Right renal pelvis (tissue), 4 donors: ENCODE data around the gene CCDC188. TPM values are rescaled to one million over a fixed set of nuclear protein-coding genes. Genes with fewer than 3 reads are reported as not detected.

Source experiments
- DNase-seq, 4 donors: peaks; one replicate each; pipeline ENCODE4 v3.0.0-alpha.2; 2013; ENCODE audit warnings: low read depth in 4 of 4, low spot score in 3 of 4, missing footprints in 1 of 4
- polyA plus RNA-seq, 4 donors: library from polyadenylated mRNA; unstranded; fragments of 120-200 nt; gene quantifications; one replicate each; pipeline ENCODE4 v1.2.1, GENCODE V29; 2013; ENCODE audit not compliant: insufficient read length in 4 of 4

CCDC188 gene
- polyA plus RNA-seq, 4 donors, result 0.53 to 0.93 (median 0.76) TPM

DNA sequence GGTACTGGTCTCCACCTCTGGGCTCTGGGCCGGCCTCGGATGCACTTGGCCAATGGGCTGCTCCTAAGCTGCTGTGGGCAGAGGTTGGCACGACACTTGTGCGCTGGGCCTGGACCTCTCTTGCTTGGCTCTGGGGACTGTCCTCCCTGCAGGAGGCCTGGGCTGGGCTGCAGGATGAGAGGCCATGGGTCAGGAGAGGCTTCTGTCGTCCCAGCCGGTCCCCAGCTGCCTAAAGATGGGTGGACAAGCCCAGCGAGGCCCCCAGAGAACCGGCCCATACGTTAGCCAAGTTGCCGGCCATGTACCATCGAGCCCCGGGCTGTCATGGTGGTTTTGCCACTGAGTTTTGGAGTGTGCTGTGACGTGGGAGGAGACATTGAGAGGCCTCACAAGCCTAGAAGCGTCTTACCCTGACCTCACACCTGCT is 1.6 kb upstream of the CCDC188 start:
- DNase-seq, result no peak

DNA sequence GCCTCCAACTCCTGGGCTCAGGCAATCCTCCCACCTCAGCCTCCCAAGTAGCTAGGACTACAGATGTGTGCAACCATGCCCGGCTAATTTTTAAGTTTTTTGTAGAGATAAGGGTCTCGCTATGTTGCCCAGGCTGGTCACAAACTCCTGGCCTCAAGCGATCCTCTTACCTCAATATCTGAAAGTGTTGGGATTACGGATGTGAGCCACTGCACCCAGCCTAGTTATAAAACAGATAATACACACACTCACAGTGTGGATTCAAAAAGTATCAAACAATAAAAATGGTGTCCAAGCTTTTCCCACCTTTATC is 377 bp upstream of the CCDC188 start:
- no peak for DNase-seq

DNA sequence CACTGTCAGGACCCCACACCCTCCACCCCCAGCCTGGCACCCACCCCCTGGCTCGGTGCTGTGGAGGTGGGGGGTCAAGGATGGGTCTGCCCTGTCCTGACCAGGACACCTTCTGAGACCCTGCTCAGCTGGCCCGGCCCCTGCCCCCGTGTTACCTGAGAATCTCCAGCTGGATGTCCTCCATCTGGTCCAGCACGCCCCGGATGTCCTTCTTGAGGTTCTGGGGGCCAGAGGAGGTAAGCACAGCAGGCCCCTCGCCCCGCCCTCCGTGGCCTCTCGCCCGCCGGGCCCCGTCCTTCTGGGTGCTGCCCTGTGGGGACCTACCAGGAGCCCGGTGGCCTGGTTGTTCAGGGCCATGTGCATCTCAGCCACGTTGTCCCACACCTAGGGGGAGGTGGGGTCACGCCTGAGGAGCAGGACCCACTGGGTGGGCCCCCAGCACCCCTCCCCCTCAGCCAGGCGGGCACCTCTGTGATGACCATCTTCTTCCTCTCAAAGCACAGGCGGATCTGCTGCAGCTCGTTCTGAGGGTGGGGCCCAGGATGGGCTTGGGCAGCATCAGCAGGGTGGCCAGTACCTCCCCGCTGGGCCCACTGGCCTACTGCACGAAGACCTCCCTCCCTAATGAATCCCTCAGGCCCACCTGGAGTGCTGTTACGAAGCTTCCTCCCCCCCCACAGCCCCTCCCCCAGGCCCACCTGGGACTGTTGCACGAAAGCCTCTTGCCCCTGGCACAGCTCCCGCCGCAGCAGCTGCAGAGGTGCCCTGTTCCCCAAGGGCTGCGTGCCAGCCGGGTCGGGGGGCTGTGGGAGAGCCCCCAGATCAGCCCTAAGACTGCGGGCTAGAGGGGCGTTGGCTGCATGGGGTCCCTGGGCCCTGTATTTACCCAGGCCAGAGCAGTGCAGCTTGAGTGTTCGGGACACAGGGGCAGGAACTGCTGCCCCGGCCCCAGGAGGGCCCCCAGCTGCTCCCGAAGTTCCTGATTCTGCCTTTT is 1.3 kb downstream of the CCDC188 start:
- DNase-seq, result no peak

DNA sequence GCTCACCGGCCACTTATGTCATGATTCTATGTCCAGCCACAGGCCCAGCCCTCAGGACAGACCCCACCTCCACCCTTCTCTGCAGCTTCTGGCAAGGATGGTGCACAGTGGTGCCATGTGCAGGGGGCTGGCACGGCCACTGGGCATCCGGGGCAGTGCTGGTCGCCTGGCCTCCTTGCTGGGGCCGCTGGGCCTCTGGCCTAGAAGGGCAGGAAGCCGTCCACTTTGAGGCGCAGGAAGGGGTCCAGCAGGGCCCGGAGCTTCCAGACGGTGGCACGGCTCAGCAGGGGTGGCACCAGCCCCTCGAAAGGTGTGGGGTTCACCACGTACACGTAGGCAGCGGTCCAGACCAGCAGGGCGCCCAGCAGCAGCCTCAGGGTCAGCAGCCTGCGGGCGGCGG is 2.4 kb downstream of the CCDC188 start:
- DNase-seq, result no peak

DNA sequence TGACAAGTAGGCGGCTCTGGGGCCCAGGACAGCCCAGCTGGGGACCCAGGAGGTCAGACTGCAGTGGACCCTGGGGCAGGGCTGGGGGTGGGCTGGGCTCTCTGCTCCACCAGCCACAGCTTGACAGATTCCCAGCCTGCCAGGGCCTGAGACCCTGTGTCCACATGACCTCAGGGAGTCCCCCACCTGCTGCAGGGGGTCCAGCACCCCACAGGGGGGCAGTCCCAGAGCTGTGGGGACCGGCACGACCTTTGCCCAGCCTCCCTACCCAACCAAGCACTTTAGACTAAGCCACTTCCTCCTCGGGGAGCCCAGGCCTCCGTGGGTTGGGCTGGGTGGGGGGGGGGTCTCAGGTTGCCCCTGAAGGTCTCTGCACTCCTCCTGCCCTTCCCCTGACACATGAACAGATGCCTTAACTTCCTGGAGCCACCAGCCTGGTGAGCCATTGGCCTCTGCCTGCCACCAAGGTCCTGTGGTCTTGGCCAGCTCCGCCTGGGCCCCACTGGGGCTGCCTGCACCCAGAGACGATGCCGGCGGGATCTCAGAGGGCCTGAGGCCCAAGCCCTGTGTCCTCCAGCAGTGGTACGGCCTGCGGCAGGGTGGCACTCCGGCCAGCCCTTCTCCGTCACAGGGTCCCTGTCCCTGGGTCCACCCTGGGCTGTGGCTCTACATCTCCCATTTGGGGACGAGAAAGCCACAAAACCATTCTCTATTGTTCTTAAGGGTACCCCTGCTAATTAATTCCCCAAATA is 3.4 kb downstream of the CCDC188 start:
- DNase-seq, result no peak

DNA sequence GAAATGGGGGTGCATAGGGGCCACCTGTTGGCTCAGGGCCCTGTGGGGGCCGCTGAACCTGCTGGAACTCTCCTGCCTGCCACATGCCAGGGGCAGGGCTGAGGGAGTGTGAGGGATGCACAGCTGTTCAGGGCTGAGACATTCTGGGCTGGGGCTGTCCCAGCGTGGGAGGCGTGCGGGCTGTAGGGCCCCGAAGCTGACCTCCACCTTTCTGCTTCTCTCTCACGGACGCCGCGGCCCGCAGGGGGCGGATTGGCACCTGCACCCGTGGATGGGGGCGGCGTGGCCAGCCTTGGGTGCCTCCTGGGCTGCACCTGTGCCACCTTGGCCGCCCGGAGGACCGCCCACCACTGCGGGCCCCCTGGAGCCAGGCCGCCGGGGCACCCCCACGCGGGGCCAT is 4.1 kb downstream of the CCDC188 start:
- no peak for DNase-seq

DNA sequence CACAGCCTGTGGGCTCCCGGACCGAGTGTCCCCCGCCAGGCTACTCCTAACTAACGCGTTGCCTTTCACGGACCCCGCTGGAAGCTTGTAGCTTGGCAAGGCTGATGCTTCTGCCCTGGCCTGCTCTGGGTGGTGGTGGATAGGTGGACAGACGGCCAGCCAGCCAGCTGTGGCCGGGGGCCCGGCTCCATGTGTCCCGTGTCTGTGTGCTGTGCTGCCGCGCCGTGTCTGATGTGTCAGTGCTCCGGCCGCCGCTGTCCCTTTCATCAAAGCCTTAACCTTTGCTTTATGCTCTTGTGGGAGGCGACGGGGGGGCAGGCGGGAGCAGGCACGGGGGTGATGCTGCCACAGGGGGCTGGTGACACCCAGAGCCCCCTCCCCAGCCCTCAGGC is 5.0 kb downstream of the CCDC188 start:
- no peak for DNase-seq

DNA sequence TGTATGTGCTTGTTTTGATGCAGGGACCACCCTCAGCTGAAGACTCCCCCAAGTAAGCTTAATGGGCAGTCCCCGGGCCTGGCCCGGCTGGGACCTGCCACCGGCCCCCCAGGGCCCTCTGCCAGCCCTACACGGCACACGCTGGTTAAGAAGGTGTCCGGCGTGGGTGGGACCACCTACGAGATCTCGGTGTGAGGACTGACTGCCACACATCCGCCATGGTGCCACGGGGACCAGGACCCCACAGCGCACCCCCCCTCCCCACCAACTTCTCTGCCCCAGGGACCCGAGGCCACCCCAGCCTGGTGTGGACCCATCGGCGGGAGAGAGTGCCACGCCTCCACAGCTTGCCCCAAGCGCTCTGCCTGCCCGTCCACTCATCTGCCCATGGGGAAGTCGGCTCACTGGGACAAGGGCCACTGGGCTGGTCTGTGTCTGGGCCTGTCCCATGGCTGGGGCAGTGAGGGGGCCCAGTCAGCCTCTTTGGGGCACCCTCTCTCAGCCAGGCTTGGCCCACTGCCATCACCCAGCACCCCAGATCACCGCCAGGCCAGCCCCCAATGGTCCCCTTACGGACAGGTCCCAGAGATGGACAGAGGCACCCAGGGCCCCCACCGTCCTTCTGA is 5.5 kb downstream of the CCDC188 start:
- no peak for DNase-seq

DNA sequence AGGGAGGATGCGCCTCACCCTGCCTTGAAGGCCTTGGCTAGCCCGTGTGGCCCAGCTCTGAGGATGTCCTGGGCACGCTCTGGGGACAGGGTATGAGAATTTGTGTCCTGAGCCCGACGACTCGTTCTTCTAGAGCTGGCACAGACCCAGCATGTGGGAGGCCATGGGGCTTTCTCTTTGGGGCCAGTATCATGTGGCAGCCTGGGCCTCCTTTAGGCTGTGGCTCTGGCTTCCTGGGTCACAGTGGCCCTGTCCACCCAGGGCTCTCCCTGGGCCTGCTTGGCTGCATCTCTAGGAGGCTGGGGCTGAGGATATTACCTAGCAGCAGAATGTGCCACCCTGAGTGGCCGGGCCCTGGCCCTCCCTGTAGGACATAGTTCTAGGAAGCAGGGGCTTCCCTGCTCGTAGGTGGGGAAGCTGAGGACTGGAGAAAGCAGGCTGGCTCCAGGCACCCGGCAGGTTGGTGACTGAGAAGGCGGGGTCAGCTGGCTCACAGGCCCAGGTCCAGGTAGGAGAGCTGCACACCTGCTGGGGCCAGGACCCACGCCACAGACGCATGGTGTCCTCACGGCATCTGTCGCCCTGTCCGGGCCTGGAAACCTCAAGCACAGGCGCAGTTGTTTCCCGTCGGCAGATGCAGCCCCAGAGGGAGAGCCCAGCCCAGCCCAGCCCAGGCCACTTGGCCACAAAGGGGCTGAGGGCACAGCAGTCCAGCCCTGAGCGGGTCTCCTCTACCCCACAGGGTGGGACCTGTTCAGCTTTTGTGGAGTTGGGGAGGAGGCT is 6.8 kb downstream of the CCDC188 start:
- DNase-seq, result no peak

DNA sequence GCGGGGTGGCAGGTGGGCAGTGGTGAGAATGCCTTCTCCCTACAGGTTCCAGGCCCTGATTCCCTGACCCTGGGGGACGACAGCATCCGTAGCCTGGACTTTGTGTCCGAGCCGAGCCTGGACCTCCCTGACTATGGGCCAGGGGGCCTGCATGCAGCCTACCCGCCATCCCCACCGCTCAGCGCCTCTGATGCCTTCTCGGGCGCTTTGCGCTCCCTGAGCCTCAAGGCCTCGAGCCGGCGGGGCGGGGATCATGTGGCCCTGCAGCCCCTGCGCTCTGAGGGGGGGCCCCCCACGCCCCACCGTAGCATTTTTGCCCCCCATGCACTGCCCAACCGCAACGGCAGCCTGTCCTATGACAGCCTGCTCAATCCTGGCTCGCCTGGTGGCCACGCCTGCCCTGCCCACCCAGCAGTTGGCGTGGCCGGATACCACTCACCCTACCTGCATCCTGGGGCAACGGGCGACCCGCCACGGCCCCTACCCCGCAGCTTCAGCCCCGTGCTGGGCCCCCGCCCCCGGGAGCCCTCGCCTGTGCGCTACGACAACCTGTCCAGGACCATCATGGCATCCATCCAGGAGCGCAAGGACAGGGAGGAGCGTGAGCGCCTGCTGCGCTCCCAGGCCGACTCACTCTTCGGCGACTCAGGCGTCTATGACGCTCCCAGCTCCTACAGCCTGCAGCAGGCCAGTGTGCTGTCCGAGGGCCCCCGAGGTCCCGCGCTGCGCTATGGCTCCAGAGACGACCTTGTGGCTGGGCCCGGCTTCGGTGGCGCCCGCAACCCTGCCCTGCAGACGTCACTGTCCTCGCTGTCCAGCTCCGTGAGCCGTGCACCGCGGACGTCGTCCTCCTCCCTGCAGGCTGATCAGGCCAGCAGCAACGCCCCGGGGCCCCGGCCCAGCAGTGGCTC is 7.9 kb downstream of the CCDC188 start:
- no peak for DNase-seq

DNA sequence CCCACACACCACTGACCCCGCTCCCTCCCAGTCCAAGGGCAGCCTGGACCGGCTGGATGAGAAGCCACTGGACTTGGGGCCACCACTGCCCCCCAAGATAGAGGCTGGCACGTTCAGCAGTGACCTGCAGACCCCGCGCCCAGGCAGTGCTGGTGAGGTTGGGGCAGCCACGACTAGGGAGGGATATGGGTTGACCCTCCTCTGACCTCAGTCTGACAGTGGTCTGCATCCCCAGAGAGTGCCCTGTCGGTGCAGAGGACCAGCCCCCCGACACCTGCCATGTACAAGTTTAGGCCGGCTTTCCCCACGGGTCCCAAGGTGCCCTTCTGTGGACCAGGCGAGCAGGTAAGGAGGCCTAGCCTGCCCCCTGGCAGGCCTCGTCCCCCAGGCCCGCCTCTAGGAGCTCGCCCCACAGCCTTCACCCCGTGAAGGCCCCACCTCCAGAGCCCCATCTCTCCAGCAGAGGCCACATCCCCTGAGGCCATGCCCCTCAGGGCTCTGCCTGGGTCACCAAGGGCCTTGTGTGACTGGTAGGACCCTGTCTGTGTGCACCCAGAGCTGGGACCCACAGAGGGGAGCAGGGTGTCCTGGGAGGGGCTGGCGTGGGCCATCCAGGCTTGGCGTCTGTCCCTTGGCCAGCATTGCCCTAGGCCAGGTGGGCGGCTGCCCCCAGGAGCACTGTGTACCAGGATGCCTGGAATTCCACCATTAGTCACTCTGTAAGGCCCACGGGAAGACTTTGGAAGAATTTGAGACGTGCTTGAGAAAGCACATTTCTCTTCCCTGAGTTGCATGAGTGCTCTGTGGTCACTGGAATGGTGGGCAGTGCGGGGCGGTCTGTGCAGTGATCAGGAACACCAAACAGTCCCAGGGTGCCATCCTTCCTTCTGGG is 9.4 kb downstream of the CCDC188 start:
- no peak for DNase-seq

DNA sequence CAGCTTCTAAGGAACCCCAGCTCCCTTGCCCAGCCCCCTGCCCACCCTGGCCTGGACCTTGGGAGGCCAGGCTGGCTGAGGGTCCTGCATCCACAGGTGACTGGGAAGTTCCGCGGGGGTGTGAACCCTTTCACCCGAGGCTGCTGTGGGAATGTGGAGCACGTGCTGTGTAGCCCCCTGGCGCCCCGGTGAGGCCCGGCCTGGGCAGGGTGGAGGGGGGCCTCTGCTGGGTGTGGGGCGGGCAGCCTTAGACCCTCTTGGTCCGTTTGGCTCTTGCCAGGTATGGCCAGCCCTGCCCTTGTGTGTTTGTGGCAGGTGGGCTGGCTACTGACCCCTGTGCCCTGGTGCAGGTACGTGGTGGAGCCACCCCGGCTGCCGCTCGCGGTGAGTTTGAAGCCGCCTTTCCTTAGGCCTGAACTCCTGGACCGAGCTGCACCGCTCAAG is 10.3 kb downstream of the CCDC188 start:
- no peak for DNase-seq

DNA sequence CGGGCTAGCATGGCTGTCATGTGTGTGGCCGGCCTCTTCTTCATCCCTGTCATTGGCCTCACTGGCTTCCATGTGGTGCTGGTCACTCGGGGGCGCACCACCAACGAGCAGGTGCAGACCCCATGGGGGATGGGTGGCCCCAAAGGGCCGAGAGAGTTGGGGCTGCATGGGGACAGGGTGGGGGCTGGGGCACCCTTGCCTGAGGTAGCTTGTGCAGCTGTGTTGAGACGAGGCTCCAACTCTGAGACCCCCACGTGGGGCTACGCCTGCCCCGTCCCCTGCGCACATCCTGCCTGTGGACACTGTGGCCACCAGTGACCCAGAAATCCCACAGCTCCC is 10.8 kb downstream of the CCDC188 start:
- DNase-seq, result no peak

DNA sequence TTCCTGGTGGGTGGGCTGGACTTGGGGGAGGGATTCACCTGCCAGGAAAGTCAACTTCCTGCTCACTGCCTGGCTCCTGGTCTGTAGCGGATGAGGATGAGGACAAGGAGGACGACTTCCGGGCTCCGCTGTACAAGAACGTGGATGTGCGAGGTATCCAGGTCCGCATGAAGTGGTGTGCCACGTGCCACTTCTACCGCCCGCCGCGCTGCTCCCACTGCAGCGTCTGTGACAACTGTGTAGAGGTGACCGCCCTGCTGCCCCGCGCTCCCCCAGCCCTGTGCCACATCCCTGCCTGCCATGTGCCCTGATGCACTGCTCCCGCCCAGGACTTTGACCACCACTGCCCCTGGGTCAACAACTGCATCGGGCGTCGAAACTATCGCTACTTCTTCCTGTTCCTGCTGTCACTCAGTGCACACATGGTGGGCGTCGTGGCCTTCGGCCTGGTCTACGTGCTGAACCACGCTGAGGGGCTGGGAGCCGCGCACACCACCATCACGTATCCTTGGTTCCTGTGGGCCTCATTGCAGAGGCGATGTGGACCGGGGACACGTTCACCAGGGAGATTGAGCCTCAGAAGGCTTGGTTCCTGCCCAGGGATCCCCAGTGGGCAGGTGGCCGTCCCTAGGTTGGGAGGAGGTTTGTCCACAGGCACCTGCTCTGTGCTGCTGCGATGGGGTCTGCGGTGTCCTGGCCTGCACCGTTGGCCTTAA is 11.3 kb downstream of the CCDC188 start:
- no peak for DNase-seq

DNA sequence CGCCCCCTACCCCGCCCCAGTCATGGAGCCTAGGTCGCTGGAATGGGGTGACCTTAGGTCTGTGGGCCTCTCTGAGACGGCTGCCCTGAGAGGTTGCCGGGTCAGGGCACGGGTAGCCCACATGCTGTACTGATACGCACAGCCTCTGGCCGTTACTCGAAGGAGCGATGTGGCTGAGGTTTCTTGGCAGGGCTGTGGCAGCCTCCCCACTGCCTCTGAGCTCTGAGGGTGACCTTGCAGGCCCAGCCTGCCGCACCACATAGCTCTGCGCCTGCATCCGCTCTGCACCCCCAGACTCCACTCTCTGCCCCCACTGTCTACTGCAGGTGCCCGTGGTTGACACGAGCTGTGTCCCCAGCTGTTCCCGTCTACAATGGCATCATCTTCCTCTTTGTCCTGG is 12.0 kb downstream of the CCDC188 start:
- no peak for DNase-seq

DNA sequence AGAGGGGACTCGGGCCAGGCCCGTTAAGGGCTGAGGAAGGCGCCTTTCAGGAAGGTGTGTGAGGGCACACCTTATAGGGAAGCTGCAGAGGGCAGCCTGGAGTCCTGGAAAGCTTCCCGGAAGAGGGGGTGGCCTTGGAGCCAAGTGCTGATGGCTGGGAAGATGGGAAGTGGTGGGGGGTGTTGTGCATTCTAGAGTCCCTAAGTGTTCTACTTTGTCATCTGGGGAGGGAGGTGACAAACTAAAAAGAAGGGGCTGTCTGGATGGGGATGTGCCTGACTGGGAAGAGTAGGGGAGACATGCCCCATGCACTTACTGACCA is 12.5 kb downstream of the CCDC188 start:
- no peak for DNase-seq

DNA sequence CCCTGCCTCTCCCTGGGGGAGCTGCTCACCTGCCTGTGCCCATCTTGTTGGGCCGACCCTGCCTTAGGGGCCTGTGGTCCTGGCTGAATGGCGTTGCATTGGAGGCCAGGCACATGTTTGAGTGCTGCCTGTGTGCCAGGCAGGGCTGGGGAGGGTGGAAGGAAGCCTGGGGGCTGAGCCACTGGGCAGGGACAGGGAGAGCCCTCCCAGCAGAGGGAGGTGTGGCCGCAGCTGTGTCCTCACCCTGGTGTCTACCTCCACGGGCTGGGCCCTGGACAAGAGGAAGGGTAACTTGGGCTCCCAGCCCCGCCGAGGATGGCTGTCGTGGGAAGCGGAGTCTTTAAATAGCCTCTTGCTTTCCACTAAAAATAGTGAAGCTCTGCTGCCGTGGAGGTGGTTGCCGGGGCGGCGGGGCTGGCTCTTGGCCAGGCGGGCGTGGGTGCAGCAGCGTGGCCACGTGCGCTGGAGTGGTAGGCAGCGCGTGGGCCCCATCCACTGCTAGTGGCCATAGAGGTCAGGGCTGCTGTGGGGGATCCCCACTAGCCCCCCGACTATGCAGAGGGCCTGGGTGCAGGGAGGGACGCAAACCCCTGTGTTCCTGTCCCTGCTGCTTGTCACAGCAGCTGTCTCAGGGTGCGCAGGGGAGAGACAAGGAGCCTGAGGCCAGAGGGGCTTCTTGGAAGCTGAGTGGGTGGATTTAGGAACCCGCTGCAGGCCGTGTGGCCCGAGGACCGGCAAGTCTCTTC is 13.0 kb downstream of the CCDC188 start:
- DNase-seq, result no peak

DNA sequence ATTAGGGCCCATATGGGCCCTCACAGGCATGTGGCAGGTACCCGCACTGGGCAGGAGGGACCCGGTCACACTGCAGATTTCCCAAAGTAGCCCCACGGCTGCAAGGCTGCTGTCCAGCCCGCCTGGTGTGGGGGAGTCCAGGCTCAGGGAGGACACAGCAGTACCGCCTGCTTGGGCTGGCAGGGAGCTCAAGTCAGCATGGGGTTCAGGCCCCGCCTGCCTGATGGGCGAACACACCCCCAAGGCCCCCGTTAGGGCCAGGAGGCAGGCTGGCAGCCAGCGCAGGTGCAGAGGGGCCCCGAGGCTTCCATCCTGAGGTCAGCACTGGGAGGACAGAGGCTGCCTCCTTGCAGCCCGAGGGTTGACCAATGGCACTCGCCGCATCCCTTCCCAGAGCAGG is 13.7 kb downstream of the CCDC188 start:
- DNase-seq, result no peak
